ENCODE measurements around the gene ABCC6. TPM values are rescaled to one million over a fixed set of nuclear protein-coding genes. Genes with fewer than 3 reads are reported as not detected.
"Not testable (repeated sequence)": the region's sequence is repeated elsewhere in the genome, so short reads cannot be mapped to it uniquely, and the experiment has no call there.

Gene ABCC6
- total RNA-seq, 1 donor from 2014 or later = 3.0 TPM

GRCh38 chr16:16182918-16183317 lies 40.4 kb downstream of the ABCC6 start:
- H3K9ac ChIP-seq (ENCODE audit: low read length) = no peak overlapping the region
- Mint-ChIP-seq H3K36me3 (ENCODE audit: low read depth, unreplicated experiment) (peaks cover 2% of the 10 kb centered on the region), H3K27me3 (ENCODE audit: low read depth, unreplicated experiment) (peaks cover 9% of the 10 kb centered on the region), H3K4me3 (ENCODE audit: unreplicated experiment) (no peak overlapping the region), H3K9me3 (ENCODE audit: unreplicated experiment) (peaks cover 6% of the 10 kb centered on the region), H3K4me1 (ENCODE audit: low read depth, unreplicated experiment) (no peaks in the 10 kb centered on the region), H3K27ac (ENCODE audit: unreplicated experiment) (no peak overlapping the region)
- H3K9me3 ChIP-seq (ENCODE audit: insufficient read depth, low read depth, low read length) = no peaks in the 10 kb centered on the region
- H3K36me3 ChIP-seq (ENCODE audit: insufficient read depth, low read length) = no peaks in the 10 kb centered on the region
- TF ChIP-seq CTCF (IDR thresholded peaks at IDR 0.05; ENCODE audit: insufficient read depth, low read depth, low read length) = no peak
- no peak for TF ChIP-seq EZH2 (IDR thresholded peaks at IDR 0.05; ENCODE audit: insufficient read depth, low read length)
- DNase-seq (ENCODE audit: low read depth) (no peak), FAIRE-seq (no peak)
- H4K20me1 ChIP-seq (ENCODE audit: insufficient read depth, low read length) = no peaks in the 10 kb centered on the region
- no peaks in the 10 kb centered on the region for H3K4me1 ChIP-seq (ENCODE audit: insufficient read depth, low read length)
- H3K79me2 ChIP-seq (ENCODE audit: insufficient read depth, low read length) = no peaks in the 10 kb centered on the region
- H2AFZ ChIP-seq (ENCODE audit: low read depth, low read length) = no peak overlapping the region
- H3K27me3 ChIP-seq (ENCODE audit: insufficient read depth, low read length) = peaks cover 2% of the 10 kb centered on the region
- H3K27ac ChIP-seq (ENCODE audit: low read depth, low read length) = no peak overlapping the region
- no peak overlapping the region for H3K4me2 ChIP-seq (ENCODE audit: low read length)
- no peak overlapping the region for H3K4me3 ChIP-seq (ENCODE audit: insufficient read depth, low read depth, low read length)

GRCh38 chr16:16181748-16182147 lies 41.5 kb downstream of the ABCC6 start:
- not testable (repeated sequence) for H3K9ac ChIP-seq (ENCODE audit: low read length); H3K4me3 ChIP-seq (ENCODE audit: insufficient read depth, low read depth, low read length); H3K9me3 Mint-ChIP-seq (ENCODE audit: unreplicated experiment); H3K9me3 ChIP-seq (ENCODE audit: insufficient read depth, low read depth, low read length); H3K4me1 ChIP-seq (ENCODE audit: insufficient read depth, low read length); H4K20me1 ChIP-seq (ENCODE audit: insufficient read depth, low read length); H3K4me1 Mint-ChIP-seq (ENCODE audit: low read depth, unreplicated experiment); H3K27ac Mint-ChIP-seq (ENCODE audit: unreplicated experiment); H3K27ac ChIP-seq (ENCODE audit: low read depth, low read length); FAIRE-seq; H3K4me3 Mint-ChIP-seq (ENCODE audit: unreplicated experiment); H2AFZ ChIP-seq (ENCODE audit: low read depth, low read length); H3K27me3 ChIP-seq (ENCODE audit: insufficient read depth, low read length); H3K79me2 ChIP-seq (ENCODE audit: insufficient read depth, low read length); H3K36me3 ChIP-seq (ENCODE audit: insufficient read depth, low read length); DNase-seq (ENCODE audit: low read depth); H3K4me2 ChIP-seq (ENCODE audit: low read length)
- H3K36me3 Mint-ChIP-seq (ENCODE audit: low read depth, unreplicated experiment) = peaks cover 11% of the 10 kb centered on the region
- H3K27me3 Mint-ChIP-seq (ENCODE audit: low read depth, unreplicated experiment) = peaks cover 12% of the 10 kb centered on the region

GRCh38 chr16:16178455-16179162 lies 44.7 kb downstream of the ABCC6 start:
- no peak overlapping the region for H3K4me3 Mint-ChIP-seq (ENCODE audit: unreplicated experiment)
- no peak overlapping the region for H3K4me2 ChIP-seq (ENCODE audit: low read length)
- no peak overlapping the region for H3K9ac ChIP-seq (ENCODE audit: low read length)
- H3K4me3 ChIP-seq (ENCODE audit: insufficient read depth, low read depth, low read length) = no peak overlapping the region
- TF ChIP-seq EZH2 (IDR thresholded peaks at IDR 0.05; ENCODE audit: insufficient read depth, low read length) (no peak), CTCF (IDR thresholded peaks at IDR 0.05; ENCODE audit: insufficient read depth, low read depth, low read length) (no peak)
- peaks cover 7% of the 10 kb centered on the region for H3K9me3 ChIP-seq (ENCODE audit: insufficient read depth, low read depth, low read length)
- no peaks in the 10 kb centered on the region for H3K79me2 ChIP-seq (ENCODE audit: insufficient read depth, low read length)
- H3K27ac ChIP-seq (ENCODE audit: low read depth, low read length) = no peak overlapping the region
- no peaks in the 10 kb centered on the region for H3K36me3 ChIP-seq (ENCODE audit: insufficient read depth, low read length)
- no peak for DNase-seq (ENCODE audit: low read depth)
- no peak overlapping the region for H3K27ac Mint-ChIP-seq (ENCODE audit: unreplicated experiment)
- peaks cover 10% of the 10 kb centered on the region for H3K9me3 Mint-ChIP-seq (ENCODE audit: unreplicated experiment)
- no peaks in the 10 kb centered on the region for H3K4me1 ChIP-seq (ENCODE audit: insufficient read depth, low read length)
- no peak overlapping the region for H2AFZ ChIP-seq (ENCODE audit: low read depth, low read length)
- H3K27me3 Mint-ChIP-seq (ENCODE audit: low read depth, unreplicated experiment) = peaks cover 14% of the 10 kb centered on the region
- H3K4me1 Mint-ChIP-seq (ENCODE audit: low read depth, unreplicated experiment) = no peaks in the 10 kb centered on the region
- FAIRE-seq = no peak
- H3K36me3 Mint-ChIP-seq (ENCODE audit: low read depth, unreplicated experiment) = peaks cover 16% of the 10 kb centered on the region
- no peaks in the 10 kb centered on the region for H4K20me1 ChIP-seq (ENCODE audit: insufficient read depth, low read length)
- H3K27me3 ChIP-seq (ENCODE audit: insufficient read depth, low read length) = peaks cover 2% of the 10 kb centered on the region

Measured in astrocyte (in vitro differentiated cells and primary cell).